ENCODE results near the gene KCNJ4. TPM values are rescaled to one million over a fixed set of nuclear protein-coding genes. Genes with fewer than 3 reads are reported as not detected.

Gene KCNJ4
- total RNA-seq: under 0.01 and 0.09 TPM in 2 replicates

GRCh38 chr22:38455076-38455529, at the start of gene KCNJ4:
Gene KCNJ4, minus strand, starts transcription at chr22:38455199. Its CDS starts 27,067 bp downstream, at chr22:38428132.

GRCh38 chr22:38467904-38468442, 13.0 kb upstream of the KCNJ4 start, which contains the start of gene KDELR3:
Gene KDELR3, plus strand, starts transcription at chr22:38468096. Its CDS starts 138 bp downstream, at chr22:38468234.

Other genes with a start within 250 kb of the KCNJ4 start
- 54.7 and 60.1 TPM in 2 replicates for gene TMEM184B, start 182.2 kb downstream of the KCNJ4 start, total RNA-seq
- gene CSNK1E, start 137.8 kb downstream of the KCNJ4 start, total RNA-seq: 64.8 and 78.5 TPM in 2 replicates
- gene KDELR3, start 12.9 kb upstream of the KCNJ4 start, total RNA-seq: 76.3 and 118 TPM in 2 replicates
- gene DDX17, start 51.1 kb upstream of the KCNJ4 start, total RNA-seq: 205 and 327 TPM in 2 replicates
- gene DMC1, start 115.0 kb upstream of the KCNJ4 start, total RNA-seq: 0.23 and 1.7 TPM in 2 replicates
- gene FAM227A, start 201.2 kb upstream of the KCNJ4 start, total RNA-seq: 0.09 and 1.8 TPM in 2 replicates
- gene CBY1, start 201.4 kb upstream of the KCNJ4 start, total RNA-seq: 11.2 and 30.1 TPM in 2 replicates
- gene TOMM22, start 226.8 kb upstream of the KCNJ4 start, total RNA-seq: 49.0 and 56.1 TPM in 2 replicates
- 66.0 and 66.5 TPM in 2 replicates for gene JOSD1, start 245.7 kb upstream of the KCNJ4 start, total RNA-seq

All from pericardium fibroblast (primary cell).